ENCODE data around the gene ANGPTL2.
A peak's percentile ranks its signal among the peaks of the same experiment; 100 is the strongest.
"Not testable (repeated sequence)": the region's sequence is repeated elsewhere in the genome, so short reads cannot be mapped to it uniquely, and the experiment has no call there.

Gene ANGPTL2

DNA sequence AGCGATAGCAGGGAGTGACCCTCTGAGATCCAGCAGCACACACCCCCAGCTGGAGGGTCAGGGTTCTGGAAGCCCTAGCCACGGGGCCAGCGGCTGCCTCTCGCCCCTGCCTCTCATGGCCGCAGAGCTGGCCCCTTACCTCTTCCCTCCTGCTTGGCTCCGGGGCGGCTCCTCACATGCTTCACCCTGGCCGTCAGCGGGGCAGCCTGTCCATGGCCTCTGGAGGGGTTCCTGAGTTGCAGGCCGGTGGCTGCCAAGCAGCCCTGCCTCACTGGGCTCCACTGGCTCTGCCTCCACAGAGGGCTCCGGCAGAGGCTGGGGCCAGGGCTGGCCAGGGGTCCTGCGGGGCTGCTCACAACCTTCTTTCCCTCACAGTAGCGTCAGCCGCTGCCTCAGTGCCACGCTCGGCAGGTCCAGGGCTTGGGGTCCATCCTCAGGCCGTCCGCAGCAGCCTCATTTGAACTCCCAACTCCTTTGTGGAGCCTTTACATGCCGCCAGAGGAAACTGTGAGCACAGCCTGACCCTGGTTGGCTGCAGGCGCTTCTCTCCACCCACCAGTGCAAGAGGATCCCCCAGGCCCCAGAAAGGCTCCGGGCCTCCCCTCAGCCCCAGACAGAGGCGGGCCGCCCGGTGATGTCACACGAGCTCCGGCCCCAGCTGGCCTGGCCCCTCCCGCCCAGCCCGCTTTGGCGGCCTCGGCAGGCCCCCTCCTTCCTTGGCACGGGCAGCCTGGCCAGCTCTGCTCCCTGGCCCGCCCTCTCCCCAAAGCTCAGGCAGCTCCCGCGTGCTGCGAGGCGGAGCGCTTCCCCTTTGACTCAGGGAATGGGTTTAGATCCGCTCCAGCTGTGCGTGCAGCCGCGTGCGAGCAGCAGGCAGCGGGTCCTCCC is at the start of gene ANGPTL2:
Gene ANGPTL2, minus strand, starts transcription at position 460 of the 888 bp plus-strand sequence. CDS start 13,904 bp downstream, outside the sequence.
- H3K4me3 ChIP-seq (ENCODE audit: low read depth, low read length), result peak within 1 kb of the TSS; percentile 53
- DNase-seq (ENCODE audit: low read depth, low spot score), result peak; percentile 94
- TF ChIP-seq, protein P1, sequence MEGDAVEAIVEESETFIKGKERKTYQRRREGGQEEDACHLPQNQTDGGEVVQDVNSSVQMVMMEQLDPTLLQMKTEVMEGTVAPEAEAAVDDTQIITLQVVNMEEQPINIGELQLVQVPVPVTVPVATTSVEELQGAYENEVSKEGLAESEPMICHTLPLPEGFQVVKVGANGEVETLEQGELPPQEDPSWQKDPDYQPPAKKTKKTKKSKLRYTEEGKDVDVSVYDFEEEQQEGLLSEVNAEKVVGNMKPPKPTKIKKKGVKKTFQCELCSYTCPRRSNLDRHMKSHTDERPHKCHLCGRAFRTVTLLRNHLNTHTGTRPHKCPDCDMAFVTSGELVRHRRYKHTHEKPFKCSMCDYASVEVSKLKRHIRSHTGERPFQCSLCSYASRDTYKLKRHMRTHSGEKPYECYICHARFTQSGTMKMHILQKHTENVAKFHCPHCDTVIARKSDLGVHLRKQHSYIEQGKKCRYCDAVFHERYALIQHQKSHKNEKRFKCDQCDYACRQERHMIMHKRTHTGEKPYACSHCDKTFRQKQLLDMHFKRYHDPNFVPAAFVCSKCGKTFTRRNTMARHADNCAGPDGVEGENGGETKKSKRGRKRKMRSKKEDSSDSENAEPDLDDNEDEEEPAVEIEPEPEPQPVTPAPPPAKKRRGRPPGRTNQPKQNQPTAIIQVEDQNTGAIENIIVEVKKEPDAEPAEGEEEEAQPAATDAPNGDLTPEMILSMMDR (IDR thresholded peaks at IDR 0.05; ENCODE audit: low read depth, low read length), result no peak
- in situ Hi-C loops (cut with HindIII; ENCODE audit: low sequenced_read_pairs), result no loop called here

DNA sequence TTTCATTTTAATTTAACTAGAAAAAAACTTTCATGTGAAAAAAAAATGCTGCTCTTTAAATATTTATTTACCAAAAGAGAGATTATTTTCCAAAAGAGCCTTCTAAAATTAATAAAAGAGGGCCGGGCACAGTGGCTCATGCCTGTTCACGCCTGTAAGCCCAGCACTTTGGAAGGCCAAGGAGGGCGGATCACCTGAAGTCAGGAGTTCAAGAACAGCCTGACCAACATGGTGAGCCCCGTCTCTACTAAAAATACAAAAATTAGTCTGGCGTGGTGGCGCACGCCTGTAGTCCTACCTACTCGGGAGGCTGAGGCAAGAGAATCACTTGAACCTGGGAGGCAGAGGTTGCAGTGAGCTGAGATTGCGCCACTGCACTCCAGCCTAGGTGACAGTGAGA is 48.9 kb upstream of the ANGPTL2 start:
- DNase-seq (ENCODE audit: low read depth, low spot score); in situ Hi-C loops (cut with HindIII; ENCODE audit: low sequenced_read_pairs); H3K4me3 ChIP-seq (ENCODE audit: low read depth, low read length): not testable (repeated sequence)

GRCh38 chr9:127170652-127171051 is 48.2 kb upstream of the ANGPTL2 start:
- in situ Hi-C loops (cut with HindIII; ENCODE audit: low sequenced_read_pairs), result no loop called here
- no peak for DNase-seq (ENCODE audit: low read depth, low spot score)
- H3K4me3 ChIP-seq (ENCODE audit: low read depth, low read length), result no peak overlapping the region
- TF ChIP-seq, protein P1 (IDR thresholded peaks at IDR 0.05; ENCODE audit: low read depth, low read length), result no peak

DNA sequence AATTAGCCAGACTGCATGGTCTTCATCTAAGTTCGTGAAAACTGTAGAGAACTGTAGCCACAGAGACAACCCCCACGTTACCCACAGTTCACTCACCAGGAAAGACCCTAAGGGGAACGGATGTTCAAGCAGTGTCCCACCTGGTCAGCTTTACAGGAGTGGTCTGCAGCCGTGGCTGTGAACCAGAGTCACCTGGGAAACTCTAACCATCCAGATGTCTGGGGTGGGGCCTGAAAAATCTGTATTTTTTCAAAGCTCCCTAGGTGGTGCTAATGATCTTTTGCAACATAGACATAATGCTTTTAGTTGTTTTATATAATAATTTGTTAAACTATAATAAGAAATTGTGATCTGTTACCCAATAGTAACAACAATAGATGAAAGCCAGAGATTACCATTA is 47.7 kb upstream of the ANGPTL2 start:
- TF ChIP-seq, protein P1 (IDR thresholded peaks at IDR 0.05; ENCODE audit: low read depth, low read length), result no peak
- in situ Hi-C loops (cut with HindIII; ENCODE audit: low sequenced_read_pairs), result no loop called here
- no peak for DNase-seq (ENCODE audit: low read depth, low spot score)
- H3K4me3 ChIP-seq (ENCODE audit: low read depth, low read length), result no peak overlapping the region

DNA sequence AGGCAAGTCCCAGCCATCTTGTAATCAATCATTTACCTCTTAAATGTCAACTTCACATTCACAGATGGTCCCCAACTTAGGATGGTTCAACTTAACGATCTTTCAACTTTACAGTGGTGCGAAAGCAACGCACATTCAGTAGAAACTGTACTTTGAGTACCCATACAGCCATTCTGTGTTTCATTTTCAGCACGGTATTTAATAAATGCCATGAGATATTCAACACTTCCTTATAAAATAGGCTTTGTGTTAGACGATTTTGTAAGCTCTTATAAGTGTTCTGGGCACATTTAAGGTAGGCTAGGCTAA is 47.1 kb upstream of the ANGPTL2 start:
- in situ Hi-C loops (cut with HindIII; ENCODE audit: low sequenced_read_pairs), result no loop called here
- no peak for DNase-seq (ENCODE audit: low read depth, low spot score)
- H3K4me3 ChIP-seq (ENCODE audit: low read depth, low read length), result no peak overlapping the region
- TF ChIP-seq, protein P1 (IDR thresholded peaks at IDR 0.05; ENCODE audit: low read depth, low read length), result no peak

GRCh38 chr9:127168756-127169574 is 46.5 kb upstream of the ANGPTL2 start:
- no peak overlapping the region for H3K4me3 ChIP-seq (ENCODE audit: low read depth, low read length)
- in situ Hi-C loops (cut with HindIII; ENCODE audit: low sequenced_read_pairs), result no loop called here
- TF ChIP-seq, protein P1 (IDR thresholded peaks at IDR 0.05; ENCODE audit: low read depth, low read length), result no peak
- DNase-seq (ENCODE audit: low read depth, low spot score), result peak; percentile 65
